Measurements from ENCODE around the gene SIRT3.

Gene SIRT3

DNA sequence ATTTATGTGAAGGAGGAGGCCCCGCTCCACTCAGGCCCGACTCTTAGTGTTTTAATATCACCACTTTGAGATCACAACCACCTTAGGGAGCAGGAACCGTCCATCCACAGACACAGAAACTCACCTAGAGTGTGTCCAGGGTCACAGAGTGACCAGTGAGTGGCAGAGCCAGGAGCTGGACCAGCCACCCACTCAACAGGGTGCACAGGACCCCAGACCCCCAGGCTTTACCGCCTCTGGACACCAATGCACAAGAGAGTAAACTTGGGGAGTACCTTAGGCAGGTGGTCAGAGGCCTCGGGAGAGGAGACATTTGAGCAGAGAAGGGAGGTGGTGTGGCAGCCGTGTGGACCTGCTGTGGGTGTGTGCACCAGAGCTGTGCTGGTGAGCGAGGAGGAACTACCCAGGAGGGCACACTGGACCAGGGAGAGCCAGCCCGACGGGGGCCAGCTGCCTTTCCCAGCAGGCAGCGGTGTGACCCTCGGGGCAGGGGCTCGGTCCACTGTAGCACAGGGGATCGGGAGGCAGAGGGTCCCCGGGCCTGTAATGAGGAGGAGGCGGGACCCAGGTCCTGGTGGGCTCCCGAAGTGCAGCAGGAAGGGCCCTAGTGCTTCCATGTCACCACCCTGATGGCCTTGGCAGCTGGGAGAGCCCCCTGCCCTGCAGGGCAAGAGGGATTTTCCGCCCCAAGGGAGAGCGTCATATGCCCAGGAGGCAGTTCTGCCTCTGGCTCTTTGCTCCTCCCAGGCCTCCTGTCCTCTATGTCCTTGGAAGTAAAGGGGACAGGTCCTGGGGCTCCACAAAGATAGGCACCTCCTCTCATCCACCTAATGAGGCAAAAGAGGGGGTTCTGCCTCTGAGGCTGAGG lies 34.5 kb upstream of the SIRT3 start:
- DNase-seq (ENCODE audit: low spot score): no peak

DNA sequence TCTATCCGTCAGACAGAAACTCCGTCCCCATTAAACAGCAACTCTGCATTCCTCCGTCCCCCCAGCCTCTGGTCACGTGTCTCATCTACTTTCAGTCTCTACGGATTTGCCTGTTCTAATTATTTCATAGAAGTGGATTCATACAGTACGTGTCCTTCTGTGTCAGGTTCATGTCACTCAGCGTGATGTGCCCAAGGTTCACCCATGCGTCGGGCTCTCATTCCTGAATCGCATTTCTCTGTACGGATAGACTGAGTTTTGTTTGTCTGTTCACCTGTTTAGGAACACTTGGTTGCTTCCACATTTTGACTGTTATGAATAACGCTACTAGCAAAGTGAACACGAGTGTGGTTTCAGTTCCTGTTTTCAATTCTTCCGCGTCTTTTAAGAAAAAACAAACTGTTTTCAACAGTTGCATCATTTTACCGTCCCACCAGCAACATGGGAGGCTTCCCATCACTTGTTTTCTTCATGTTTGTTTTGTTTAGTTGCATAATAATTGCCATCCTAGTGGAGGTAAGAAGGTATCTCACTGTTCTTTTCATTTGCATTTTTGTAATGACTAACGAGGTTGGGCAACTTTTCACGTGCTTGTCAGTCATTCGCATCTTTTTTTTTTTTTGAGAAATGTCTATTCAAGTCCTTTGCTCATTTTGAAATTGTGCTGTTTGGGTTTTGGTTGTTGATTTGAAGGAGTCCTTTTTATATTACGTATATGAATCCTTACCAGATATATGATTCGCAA lies 33.2 kb upstream of the SIRT3 start:
- no peak for DNase-seq (ENCODE audit: low spot score)

- DNase-seq (ENCODE audit: low spot score): peak; percentile 73
Observed at GRCh38 chr11:268716-269145, 32.6 kb upstream of the SIRT3 start.

DNA sequence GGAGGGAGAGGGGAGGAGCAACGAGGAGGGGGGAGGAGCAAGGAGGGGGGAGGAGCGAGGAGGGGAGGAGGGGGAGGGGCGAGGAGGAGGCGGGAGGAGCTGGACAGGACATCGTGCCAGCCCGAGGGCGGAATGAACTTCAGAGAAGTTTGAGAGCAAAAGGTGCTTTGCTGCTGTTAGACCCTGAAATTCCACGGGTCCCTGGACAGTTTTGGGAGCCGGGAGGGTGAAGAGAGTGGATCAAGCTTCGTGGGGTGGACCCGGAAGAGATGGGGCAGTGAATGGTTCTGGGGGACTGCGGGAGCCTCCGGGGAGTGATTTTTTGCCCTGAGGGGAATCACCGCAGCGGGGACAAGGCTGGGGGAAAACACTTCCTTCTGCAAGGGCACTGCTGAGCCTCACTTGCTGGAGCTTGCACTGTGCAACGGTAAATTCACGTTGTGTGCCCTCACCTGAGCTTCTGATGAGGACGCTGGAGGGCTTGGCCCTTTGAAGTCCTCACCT lies 31.4 kb upstream of the SIRT3 start:
- DNase-seq (ENCODE audit: low spot score): no peak

DNA sequence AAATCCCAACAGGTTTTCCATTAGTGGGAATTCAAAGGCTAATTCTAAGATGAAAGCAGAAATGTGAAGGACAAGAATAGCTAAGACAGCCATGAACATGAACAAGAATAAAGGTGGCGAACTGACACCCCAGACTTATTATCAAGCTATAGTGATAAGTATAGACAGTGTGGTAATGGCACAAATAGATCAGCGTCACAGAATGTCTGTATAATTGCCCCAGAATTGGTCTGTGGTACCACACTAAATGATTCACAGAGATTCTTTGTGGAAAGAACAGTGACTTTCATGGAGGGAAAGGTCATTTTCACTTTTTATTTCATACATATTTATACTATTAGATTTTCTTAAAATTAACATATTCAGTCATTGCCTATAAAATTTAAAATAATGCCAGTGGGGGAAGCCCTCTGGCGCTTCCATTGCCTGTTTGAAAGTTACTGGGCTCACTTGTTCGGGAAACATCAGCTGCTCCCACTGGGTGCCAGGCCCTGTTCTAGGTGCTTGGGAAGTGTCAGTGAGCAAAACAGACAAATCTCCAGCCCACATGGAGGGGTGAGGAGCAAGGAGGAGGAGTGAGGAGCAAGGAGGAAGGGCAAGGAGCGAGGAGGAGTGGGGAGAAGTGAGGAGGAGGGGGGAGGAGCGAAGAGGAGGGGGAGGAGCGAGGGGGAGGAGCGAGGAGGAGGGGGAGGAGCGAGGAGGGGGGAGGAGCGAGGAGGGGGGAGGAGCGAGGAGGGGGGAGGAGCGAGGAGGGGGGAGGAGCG lies 30.7 kb upstream of the SIRT3 start:
- DNase-seq (ENCODE audit: low spot score): no peak

DNA sequence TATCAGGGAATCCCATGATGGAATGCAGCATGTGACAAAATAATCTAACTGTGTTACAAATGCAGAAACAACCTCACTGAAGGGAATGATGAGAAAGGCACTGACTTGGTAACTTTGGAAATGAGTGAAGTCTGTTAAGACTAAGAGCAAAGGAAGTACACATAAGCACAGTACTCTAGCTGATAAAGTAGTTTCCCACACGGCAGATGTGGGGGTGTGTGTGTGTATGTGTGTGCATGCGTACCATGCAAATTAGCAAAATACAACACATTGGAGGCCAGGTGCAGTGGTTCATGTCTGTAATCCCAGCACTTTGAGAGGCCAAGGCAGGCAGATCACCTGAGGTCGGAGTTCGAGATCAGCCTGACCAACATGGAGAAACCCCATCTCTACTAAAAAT lies 25.5 kb upstream of the SIRT3 start:
- no peak for DNase-seq (ENCODE audit: low spot score)

- DNase-seq (ENCODE audit: low spot score): no peak
Observed at GRCh38 chr11:259413-259812, 23.3 kb upstream of the SIRT3 start.

- no peak for DNase-seq (ENCODE audit: low spot score)
Observed at GRCh38 chr11:257766-258493, 21.8 kb upstream of the SIRT3 start.

DNA sequence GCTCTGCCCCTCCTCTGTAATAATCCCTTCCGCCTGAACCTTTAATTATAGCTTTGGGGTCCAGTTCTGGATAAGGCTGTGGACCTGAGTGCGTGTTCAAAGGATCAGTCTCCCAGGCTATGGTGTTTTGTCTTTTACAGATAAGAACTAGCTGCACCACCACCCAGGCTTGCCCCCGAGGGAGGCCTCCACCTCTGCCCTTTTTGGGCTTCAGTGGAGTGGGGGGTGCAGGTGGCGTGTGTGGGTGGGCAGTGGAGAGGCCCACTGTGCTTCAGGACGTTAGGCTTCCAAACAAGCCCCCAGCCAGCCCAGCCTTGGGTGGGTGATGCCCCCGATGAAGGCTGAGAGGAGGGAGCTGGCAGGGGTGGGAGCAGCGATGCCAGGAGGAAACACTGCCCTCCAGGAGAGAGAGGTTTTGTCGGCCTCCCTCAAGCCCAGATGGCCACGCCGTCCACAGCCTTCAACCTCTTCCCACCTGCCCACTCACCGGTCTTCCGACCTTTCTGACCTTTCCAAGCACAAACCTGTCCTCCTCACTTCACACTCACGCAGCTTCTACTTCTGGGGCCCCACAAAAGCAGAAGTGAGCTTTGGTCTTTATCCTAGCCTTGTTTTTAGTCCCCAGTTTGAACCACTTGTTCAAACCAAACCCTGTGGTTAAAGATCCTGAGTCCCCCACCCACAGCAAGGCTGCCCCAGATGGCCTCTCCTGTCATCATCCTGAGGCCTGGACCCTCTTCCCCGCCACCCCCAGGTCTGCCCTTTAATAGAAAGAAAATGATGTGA lies 21.0 kb upstream of the SIRT3 start:
- no peak for DNase-seq (ENCODE audit: low spot score)

- no peak for DNase-seq (ENCODE audit: low spot score)
Observed at GRCh38 chr11:255816-256215, 19.7 kb upstream of the SIRT3 start.

DNA sequence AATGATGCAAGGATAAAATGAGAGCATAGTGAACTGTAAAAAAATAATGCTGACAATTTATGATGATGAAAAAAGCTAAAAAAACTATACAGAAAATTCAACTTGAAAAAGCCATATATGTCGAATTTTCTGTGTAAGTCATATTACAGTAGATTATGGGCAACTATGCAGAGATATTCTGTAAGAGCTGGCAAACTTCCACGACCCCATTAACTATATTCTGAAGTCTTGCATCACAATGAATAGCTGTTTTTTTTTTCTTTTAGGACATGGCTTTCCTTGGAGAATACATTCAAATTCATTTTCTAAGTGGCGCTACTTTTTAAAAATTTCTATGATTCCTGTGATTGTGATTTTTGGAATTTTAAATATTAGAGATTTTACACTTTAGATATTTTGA lies 19.0 kb upstream of the SIRT3 start:
- DNase-seq (ENCODE audit: low spot score): no peak

DNA sequence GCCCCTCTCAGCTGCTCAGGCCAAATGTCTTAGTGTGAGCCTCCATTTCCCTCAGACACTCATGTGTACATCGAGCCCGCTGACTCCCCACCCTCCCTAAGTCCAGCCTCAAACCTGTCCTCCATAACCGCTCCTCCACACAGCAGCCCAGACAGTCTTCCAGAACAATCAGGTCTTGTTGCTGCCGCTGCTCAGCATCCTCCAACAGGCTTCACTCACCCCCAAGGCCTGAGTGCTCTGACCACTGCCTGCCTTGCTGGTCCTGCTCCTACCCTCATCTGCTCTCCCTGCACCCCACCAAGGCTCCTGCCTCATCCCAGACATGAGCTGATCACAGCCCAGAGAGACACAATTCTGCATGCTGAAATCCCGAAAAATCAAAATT lies 17.7 kb upstream of the SIRT3 start:
- DNase-seq (ENCODE audit: low spot score): no peak

DNA sequence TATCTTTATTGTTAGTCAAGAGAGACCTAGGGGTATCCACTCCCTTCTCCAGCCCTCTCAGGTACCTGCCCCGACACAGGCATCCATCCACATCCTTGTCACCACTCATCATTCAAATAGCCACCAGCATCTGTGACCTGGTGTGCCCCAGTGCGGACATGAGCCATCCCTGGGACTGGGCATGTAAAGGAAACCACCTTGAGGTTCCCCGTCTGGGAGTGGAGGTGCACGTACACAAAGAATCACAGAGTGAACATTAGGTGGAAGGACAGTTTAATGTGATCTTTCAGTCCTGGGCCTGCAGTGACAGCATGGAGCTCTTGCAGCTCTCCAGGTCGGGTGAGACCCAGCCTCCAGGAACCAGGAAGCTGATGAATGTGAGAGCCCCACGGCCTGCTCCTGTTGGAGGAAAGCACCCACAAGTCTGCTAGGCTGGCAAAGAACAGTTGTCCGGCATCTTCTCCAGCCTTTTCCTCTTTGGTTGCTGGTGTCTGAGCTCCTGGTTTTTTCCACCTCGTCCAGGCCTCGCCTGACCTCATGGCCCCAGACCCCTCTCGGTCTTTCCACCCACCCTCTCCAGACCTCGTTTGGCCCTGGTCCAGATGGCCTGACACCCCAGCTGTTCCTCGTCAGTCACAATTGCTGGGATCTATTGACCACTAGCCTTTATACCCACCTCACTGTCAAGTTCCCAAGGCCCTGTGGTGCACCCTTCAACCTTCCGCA lies 17.2 kb upstream of the SIRT3 start:
- DNase-seq (ENCODE audit: low spot score): no peak

DNA sequence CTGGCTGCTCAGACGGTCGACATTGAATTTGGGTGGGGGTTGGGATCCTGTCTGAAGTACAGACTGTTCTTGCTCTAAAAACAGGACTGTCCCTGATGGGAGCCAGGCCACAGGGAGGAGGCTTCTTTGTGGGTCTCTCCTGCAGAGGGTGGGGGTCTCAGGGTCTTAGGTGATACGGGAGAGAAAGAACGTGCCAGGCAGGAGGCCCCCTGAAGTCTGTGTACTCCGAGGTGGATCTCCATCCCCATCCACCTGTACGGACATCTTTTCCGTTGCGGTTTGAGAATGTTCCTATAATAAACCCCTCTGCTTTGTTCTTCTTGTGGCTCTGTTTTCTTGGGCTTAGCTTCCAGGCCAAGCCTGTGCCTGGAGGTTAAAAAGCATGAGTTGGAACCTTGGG lies 16.5 kb upstream of the SIRT3 start:
- no peak for DNase-seq (ENCODE audit: low spot score)

- DNase-seq (ENCODE audit: low spot score): no peak
Observed at GRCh38 chr11:251550-251949, 15.4 kb upstream of the SIRT3 start.

GRCh38 chr11:250740-251299 lies 14.7 kb upstream of the SIRT3 start:
- DNase-seq (ENCODE audit: low spot score): peak; percentile 67

DNA sequence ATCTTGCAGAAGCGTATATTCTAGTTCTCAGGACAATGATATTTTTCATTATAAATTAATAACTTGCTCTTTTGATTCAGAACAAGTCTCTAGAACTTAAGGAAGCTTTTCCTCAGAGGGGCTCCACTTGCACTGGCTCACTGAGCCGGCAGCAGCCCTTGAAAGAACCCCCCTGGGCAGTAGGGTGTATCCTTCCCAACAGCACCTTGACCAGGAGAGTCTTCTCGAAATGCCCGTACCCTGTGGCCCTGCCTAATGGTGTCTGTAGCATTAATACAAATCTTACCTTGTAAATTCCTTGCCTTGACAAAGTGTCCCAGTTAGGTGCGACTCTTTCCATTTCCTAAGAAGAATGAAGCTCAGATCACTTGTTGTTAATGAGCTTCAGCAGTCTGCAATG lies 14.1 kb upstream of the SIRT3 start:
- no peak for DNase-seq (ENCODE audit: low spot score)

- no peak for DNase-seq (ENCODE audit: low spot score)
Observed at GRCh38 chr11:249062-249461, 12.9 kb upstream of the SIRT3 start.

DNA sequence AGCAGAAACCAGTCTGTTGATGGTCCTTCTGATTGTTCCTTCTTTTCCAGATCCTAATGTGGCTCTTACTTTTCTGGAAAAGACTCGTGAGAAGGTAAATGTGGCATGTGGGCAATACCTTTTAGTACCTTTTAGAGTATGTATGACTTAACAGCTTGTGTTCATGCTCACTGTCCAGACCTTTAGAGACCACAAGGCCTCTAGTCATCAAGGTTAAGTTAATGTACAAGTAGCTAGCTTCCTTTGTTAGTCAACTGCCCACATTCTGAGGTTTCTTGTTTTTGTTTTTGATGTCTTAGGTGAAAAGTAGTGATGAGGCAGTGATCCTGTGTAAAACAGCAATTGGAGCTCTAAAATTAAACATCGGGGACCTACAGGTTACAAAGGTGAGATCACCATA lies 8.2 kb upstream of the SIRT3 start:
- DNase-seq (ENCODE audit: low spot score): no peak

DNA sequence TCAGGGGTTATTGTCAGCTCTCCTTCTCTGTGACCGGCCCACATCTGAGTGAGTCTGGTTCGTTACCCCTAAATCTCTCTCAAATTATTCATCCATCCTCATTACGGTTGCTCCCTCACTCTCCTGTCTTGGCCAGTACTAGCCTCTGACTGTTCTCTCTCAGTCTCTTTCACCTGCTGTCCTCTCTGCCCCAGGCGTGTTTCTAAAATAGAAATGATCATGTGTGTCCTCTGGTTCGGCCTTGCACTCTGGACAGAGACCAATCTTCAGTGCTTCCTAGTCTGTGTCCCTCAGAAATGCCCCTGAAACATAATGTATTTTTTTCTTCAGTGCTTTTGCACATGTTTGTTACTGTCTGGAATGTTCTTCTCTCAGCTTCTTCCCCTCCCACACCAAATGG lies 5.5 kb upstream of the SIRT3 start:
- no peak for DNase-seq (ENCODE audit: low spot score)
